Fibroblast of villous mesenchyme (primary cell): Measurements from ENCODE around the gene C17orf113. TPM values are rescaled to one million over a fixed set of nuclear protein-coding genes. Genes with fewer than 3 reads are reported as not detected.

Experiments
- DNase-seq: peaks from one replicate; pipeline ENCODE4 v3.0.0-alpha.2; 2010; ENCODE audit warnings: low read depth
- H3K4me3 ChIP-seq: 2 replicates; pipeline ENCODE4 v1.5.1; 2011; ENCODE audit warnings: low read depth, mild to moderate bottlenecking, low read length
- total RNA-seq: library from RNA; depleted of rRNA; stranded (reverse); fragments of >200 nt; gene quantifications from 2 replicates; pipeline ENCODE4 v1.2.3, GENCODE V29; 2012
- TF ChIP-seq, protein P1 (sequence below): IDR thresholded peaks from 2 replicates; pipeline ENCODE4 v1.5.1; 2012; ENCODE audit warnings: low read depth, mild to moderate bottlenecking, low read length; ENCODE audit not compliant: insufficient read depth

Gene C17orf113
- total RNA-seq, 1 donor = under 0.01 TPM

DNA sequence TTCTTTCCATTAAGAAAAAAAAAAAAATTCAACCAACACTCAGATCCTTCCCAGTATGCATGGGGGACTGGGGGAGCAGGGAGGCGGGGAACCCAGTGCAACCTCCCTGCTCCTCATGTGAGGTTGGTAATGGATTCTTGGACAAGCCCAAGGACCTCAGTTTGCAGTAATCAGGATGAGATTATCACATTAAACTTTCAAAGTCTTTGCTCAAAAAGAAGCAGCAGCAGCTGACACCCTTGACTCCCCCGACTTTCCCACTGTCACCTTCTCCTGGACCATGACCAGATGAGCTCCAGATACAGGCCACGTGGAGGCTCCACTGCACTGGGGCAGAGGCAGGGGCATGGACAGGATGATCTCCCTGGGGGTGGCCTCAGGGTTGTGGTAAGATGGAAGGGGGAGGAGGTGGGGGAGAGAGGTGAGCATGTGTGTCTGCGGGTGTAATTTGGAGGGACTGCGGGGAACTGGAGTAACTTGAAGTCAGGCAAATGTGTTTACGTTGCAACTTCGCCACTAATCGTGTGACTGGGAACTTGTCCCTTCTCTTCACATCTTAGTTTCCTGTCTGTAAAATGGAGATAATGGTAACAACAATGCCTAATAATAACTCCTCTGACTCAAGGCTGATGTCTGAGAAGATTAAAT is 28.1 kb upstream of the C17orf113 start:
- TF ChIP-seq, protein P1, sequence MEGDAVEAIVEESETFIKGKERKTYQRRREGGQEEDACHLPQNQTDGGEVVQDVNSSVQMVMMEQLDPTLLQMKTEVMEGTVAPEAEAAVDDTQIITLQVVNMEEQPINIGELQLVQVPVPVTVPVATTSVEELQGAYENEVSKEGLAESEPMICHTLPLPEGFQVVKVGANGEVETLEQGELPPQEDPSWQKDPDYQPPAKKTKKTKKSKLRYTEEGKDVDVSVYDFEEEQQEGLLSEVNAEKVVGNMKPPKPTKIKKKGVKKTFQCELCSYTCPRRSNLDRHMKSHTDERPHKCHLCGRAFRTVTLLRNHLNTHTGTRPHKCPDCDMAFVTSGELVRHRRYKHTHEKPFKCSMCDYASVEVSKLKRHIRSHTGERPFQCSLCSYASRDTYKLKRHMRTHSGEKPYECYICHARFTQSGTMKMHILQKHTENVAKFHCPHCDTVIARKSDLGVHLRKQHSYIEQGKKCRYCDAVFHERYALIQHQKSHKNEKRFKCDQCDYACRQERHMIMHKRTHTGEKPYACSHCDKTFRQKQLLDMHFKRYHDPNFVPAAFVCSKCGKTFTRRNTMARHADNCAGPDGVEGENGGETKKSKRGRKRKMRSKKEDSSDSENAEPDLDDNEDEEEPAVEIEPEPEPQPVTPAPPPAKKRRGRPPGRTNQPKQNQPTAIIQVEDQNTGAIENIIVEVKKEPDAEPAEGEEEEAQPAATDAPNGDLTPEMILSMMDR = no peak
- no peak overlapping the region for H3K4me3 ChIP-seq
- DNase-seq = no peak

DNA sequence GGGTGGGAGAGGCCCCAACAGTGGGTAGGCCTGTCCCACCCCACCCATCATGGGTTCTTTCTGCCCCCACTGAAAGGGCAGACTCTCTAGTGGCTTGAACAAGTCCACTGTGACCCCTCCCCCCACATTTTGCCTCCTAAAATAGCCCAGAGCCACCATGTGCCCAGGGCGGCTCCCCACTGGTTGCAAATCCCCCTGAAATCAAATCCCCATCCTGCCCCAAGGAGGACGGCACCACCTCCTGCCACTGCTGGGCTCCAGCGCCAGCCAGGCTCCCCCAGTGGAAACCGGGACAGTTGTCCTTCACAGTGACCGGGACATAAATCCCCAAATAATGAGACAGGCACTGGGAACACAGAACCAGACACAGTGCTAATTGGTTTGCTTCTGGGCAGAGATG is 27.4 kb upstream of the C17orf113 start:
- H3K4me3 ChIP-seq = no peak overlapping the region
- no peak for DNase-seq
- TF ChIP-seq, protein P1 = no peak

- DNase-seq = no peak
- H3K4me3 ChIP-seq = no peak overlapping the region
- TF ChIP-seq, protein P1 = no peak
Measured at GRCh38 chr17:42076797-42077559, 26.6 kb upstream of the C17orf113 start.

- TF ChIP-seq, protein P1 = no peak
- no peak overlapping the region for H3K4me3 ChIP-seq
- no peak for DNase-seq
Measured at GRCh38 chr17:42075789-42076188, 25.4 kb upstream of the C17orf113 start.

DNA sequence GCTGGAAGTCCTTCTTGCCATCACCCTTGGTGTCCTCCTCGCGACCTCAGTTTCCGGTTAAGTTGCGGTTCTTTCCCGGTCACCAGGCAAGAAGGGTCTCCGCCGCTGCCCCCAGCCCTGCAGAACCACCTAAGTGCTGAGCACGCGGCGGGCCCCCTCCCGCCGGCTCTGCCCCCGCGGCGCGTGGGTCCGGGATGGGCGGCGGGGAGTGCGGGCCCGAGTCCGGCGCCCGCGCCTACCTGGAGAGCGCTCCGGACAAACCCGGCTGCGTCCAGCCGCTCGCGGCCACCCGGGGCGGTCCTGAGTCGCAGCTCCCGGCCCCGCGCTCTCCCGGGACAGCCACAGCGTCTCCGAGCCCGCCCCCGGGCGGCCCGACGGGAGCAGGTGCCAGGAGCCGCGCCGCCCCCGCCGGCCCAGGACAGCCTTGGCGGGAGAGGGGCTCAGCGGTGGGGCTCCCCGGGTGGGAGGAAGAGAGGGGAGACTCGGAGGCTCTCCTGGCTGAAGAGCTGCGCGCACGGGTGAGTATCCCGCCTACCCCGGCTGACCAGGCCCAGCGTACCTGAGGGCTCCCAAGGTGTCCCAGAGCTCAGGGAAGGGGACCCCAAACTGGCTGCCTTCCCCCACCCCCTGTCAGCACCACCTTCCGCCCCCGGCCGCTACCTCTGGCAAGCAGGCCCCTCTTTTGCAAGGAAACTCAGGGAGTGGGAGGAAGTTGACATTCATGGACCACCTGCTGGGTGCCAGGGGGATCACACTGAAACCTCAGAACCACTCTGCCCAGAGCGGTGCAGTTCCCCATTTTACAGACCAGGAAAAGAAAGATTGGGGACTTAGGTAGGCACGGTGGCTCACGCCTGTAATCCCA is 22.2 kb upstream of the C17orf113 start:
- H3K4me3 ChIP-seq = no peak overlapping the region
- TF ChIP-seq, protein P1 = no peak
- no peak for DNase-seq

DNA sequence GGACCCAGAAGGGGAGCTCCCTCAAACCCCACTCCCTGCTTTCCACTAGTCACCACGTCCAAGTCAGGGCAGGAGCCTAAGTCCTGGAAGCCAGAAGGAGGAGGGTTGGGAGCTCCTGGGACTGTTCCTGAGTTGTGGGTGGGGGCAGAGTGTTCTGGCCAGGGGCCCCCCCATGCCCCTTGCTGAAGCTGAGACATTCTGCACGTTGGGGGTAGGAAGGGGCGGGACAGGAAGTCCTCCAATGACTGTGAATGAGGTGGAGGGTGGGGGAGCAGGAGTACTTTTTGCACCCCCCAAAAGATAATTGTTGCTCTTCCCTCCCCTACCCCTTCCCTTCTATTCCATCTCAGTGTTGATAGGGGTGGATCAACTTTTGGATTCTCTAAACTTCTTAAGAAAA is 21.4 kb upstream of the C17orf113 start:
- no peak for DNase-seq
- no peak overlapping the region for H3K4me3 ChIP-seq
- TF ChIP-seq, protein P1 = no peak
